DND-41 (cell line): ENCODE data around the gene ZC3H12C.

Source experiments
- ATAC-seq: fragments of 200-7000 bp; cut with Tn5 transposase; 3 replicates; pipeline ENCODE4 v1.9.1; 2021; ENCODE audit warnings: low read depth; ENCODE audit not compliant: insufficient read depth
- DNase-seq: peaks from one replicate; pipeline ENCODE4 v3.0.0-alpha.2; 2020
- H2AFZ ChIP-seq: 2 replicates; pipeline ENCODE4 v1.6.0; 2012; ENCODE audit warnings: low read depth, low read length
- H3K27ac ChIP-seq: 2 replicates; pipeline ENCODE4 v1.5.1; 2012; ENCODE audit warnings: low read length, inconsistent platforms
- H3K27me3 ChIP-seq: fragments of 200-600 bp; sonication (generic); 2 replicates; pipeline ENCODE4 v1.6.0; 2012; ENCODE audit warnings: low read length, mild to moderate bottlenecking, inconsistent platforms; ENCODE audit not compliant: insufficient read depth, poor library complexity
- H3K36me3 ChIP-seq: 2 replicates; pipeline ENCODE4 v1.5.1; 2012; ENCODE audit warnings: low read length, inconsistent platforms; ENCODE audit not compliant: insufficient read depth
- H3K4me1 ChIP-seq: 2 replicates; pipeline ENCODE4 v1.5.1; 2012; ENCODE audit warnings: mild to moderate bottlenecking, low read length; ENCODE audit not compliant: insufficient read depth
- H3K4me2 ChIP-seq: 2 replicates; pipeline ENCODE4 v1.6.0; 2012; ENCODE audit warnings: mild to moderate bottlenecking, moderate library complexity, low read length, inconsistent platforms; ENCODE audit not compliant: insufficient read depth
- H3K4me3 ChIP-seq, 2 experiments: fragments of 200-600 bp in 1 of 2; shearing (Covaris generic) in 1 of 2; 2 replicates each; pipeline ENCODE4 v1.5.1; 2012 to 2016; ENCODE audit warnings: inconsistent platforms in 2 of 2, low read length in 2 of 2, mild to moderate bottlenecking in 2 of 2, low read depth in 1 of 2, moderate library complexity in 1 of 2
- H3K79me2 ChIP-seq: 2 replicates; pipeline ENCODE4 v1.6.0; 2012; ENCODE audit warnings: low read length, inconsistent platforms; ENCODE audit not compliant: insufficient read depth
- H3K9ac ChIP-seq: 2 replicates; pipeline ENCODE4 v1.6.0; 2012; ENCODE audit warnings: low read depth, mild to moderate bottlenecking, inconsistent platforms, low read length, moderate library complexity
- H3K9me3 ChIP-seq: 2 replicates; pipeline ENCODE4 v1.5.1; 2012; ENCODE audit warnings: low read length, moderate library complexity, mild to moderate bottlenecking, inconsistent platforms; ENCODE audit not compliant: insufficient read depth, severe bottlenecking
- H4K20me1 ChIP-seq: 2 replicates; pipeline ENCODE4 v1.6.0; 2012; ENCODE audit warnings: low read length; ENCODE audit not compliant: insufficient read depth
- EZH2 ChIP-seq: IDR thresholded peaks from 3 replicates; pipeline ENCODE4 v1.6.1; 2012; ENCODE audit warnings: borderline replicate concordance, low read depth, mild to moderate bottlenecking, moderate library complexity, low read length, inconsistent platforms; ENCODE audit not compliant: severe bottlenecking
- TF ChIP-seq, protein P1 (sequence below): IDR thresholded peaks from 2 replicates; pipeline ENCODE4 v1.5.1; 2012; ENCODE audit warnings: borderline replicate concordance, low read length, moderate library complexity, mild to moderate bottlenecking; ENCODE audit not compliant: poor library complexity, severe bottlenecking; ENCODE audit errors: extremely low read depth

ZC3H12C gene

DNA sequence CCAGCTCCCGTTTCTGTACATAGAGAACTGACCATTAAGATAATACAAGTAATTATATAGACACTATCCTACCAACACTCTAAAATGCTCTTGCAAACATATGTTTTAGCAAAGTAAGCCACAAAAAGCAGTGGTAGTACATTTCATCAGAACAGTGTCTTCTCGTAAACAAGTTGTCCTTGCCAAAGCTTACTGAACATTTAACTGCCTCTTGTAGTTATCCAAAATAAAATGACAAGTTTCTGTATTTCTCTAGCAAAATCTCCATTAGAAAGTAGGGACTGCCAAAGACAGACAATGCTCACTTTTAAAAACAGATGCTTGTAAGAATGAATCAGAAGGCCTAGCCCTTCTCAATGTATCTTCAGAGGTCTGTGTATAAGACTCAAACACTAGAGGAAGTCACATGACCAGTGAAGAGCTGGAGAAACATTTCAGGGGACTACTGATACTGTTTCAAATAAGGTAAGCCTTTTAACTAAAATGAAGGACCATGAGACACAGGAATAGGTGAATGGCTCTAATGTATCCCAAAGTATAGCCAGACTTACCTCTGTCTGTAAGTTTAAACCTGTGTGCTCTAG is 7.8 kb upstream of the ZC3H12C start:
- H3K36me3 ChIP-seq = no peaks in the 10 kb centered on the region
- no peak for ATAC-seq
- H2AFZ ChIP-seq = no peak overlapping the region

DNA sequence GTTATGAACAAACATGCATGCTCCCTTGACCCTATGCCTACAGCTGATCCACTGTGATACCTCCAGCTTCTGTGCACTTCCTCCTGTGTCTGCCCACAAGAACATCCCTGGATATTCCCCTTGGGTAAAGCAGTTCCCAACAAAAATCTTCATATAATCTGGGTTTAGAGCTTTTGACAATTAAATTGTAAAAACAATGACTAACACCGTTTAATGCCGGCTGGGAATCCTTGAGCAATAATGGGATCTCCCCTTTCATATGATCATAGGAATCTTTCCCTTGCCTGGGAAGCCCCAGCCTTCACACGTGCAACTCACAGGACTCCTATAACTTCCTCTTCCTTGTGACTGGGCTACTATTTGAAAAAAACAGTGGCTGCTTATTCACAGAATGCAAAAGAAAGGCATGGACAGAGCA is 6.3 kb upstream of the ZC3H12C start:
- no peak for ATAC-seq

More for the DNA sequence above, 7.8 kb upstream of the ZC3H12C start:
- Histone ChIP-seq H3K9ac (no peak overlapping the region), H3K27ac (no peak overlapping the region), H4K20me1 (no peaks in the 10 kb centered on the region), H3K9me3 (no peaks in the 10 kb centered on the region), H3K4me2 (no peak overlapping the region), H3K4me1 (no peaks in the 10 kb centered on the region), H3K27me3 (no peaks in the 10 kb centered on the region), H3K4me3 (no peak overlapping the region), H3K79me2 (no peaks in the 10 kb centered on the region)
- TF ChIP-seq, protein P1, sequence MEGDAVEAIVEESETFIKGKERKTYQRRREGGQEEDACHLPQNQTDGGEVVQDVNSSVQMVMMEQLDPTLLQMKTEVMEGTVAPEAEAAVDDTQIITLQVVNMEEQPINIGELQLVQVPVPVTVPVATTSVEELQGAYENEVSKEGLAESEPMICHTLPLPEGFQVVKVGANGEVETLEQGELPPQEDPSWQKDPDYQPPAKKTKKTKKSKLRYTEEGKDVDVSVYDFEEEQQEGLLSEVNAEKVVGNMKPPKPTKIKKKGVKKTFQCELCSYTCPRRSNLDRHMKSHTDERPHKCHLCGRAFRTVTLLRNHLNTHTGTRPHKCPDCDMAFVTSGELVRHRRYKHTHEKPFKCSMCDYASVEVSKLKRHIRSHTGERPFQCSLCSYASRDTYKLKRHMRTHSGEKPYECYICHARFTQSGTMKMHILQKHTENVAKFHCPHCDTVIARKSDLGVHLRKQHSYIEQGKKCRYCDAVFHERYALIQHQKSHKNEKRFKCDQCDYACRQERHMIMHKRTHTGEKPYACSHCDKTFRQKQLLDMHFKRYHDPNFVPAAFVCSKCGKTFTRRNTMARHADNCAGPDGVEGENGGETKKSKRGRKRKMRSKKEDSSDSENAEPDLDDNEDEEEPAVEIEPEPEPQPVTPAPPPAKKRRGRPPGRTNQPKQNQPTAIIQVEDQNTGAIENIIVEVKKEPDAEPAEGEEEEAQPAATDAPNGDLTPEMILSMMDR = no peak
- no peak for TF ChIP-seq EZH2
- DNase-seq = no peak

DNA sequence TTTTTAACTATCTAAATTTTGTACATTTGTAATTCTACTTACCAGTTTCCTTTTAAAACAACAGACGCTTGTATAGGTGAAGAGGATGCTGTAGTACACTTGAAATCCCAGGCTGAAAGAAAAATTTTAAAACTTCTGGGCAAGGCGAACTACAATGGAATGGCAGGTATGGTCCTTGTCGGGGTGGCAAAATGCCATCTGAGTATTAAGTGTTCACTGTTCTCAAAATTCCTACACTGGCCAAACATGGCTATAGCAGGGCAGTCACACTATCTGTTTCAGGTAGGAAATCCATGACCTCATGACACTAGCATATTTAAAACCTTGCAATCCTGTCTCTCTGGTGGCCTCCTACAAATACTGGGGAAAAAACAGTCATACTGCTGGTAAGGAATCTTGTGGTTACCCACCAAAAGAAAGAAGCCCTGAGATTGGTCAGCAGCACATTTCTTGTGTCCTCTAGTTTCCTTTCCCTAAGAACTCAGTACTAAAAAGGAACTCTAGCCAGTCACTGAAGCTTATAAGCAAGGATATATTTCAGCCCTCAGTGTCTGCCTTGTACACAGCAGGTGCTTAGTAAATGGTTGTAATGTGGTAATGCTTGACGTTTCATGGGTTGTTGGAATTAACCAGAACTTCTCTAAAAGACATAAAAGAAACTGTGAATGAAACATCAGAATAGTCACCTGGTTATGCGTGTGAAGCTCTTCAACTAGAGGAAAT is 5.2 kb upstream of the ZC3H12C start:
- Histone ChIP-seq H3K9ac (no peak overlapping the region), H3K4me3 (no peak overlapping the region), H4K20me1 (no peaks in the 10 kb centered on the region), H3K79me2 (no peaks in the 10 kb centered on the region), H3K4me2 (no peak overlapping the region), H2AFZ (no peak overlapping the region), H3K9me3 (no peaks in the 10 kb centered on the region), H3K27me3 (no peaks in the 10 kb centered on the region), H3K36me3 (no peaks in the 10 kb centered on the region), H3K4me1 (no peaks in the 10 kb centered on the region), H3K27ac (no peak overlapping the region)
- no peak for ATAC-seq
- no peak for DNase-seq
- TF ChIP-seq, protein P1 = no peak
- TF ChIP-seq EZH2 = no peak

More for the DNA sequence above, 6.3 kb upstream of the ZC3H12C start:
- Histone ChIP-seq H3K9me3 (no peaks in the 10 kb centered on the region), H4K20me1 (no peaks in the 10 kb centered on the region), H3K9ac (no peak overlapping the region), H3K27me3 (no peaks in the 10 kb centered on the region), H2AFZ (no peak overlapping the region), H3K4me3 (no peak overlapping the region), H3K4me1 (no peaks in the 10 kb centered on the region), H3K36me3 (no peaks in the 10 kb centered on the region), H3K4me2 (no peak overlapping the region), H3K79me2 (no peaks in the 10 kb centered on the region), H3K27ac (no peak overlapping the region)
- DNase-seq = no peak
- TF ChIP-seq, protein P1 = no peak
- no peak for TF ChIP-seq EZH2
